SHP77 treated with DMSO at 0.1 percent for 48 hours (cell line): Measurements from ENCODE around the gene ELMO3.
A peak's percentile ranks its signal among the peaks of the same experiment; 100 is the strongest.

Experiments
- DNase-seq: peaks from one replicate; lab custom pipeline; 2025; lab: John Stamatoyannopoulos, UW

The ELMO3 gene

GRCh38 chr16:67182288-67182687, 16.6 kb upstream of the ELMO3 start:
- no peak for DNase-seq

- no peak for DNase-seq
These were observed 15.7 kb upstream of the ELMO3 start for GRCh38 chr16:67183284-67183626.

DNA sequence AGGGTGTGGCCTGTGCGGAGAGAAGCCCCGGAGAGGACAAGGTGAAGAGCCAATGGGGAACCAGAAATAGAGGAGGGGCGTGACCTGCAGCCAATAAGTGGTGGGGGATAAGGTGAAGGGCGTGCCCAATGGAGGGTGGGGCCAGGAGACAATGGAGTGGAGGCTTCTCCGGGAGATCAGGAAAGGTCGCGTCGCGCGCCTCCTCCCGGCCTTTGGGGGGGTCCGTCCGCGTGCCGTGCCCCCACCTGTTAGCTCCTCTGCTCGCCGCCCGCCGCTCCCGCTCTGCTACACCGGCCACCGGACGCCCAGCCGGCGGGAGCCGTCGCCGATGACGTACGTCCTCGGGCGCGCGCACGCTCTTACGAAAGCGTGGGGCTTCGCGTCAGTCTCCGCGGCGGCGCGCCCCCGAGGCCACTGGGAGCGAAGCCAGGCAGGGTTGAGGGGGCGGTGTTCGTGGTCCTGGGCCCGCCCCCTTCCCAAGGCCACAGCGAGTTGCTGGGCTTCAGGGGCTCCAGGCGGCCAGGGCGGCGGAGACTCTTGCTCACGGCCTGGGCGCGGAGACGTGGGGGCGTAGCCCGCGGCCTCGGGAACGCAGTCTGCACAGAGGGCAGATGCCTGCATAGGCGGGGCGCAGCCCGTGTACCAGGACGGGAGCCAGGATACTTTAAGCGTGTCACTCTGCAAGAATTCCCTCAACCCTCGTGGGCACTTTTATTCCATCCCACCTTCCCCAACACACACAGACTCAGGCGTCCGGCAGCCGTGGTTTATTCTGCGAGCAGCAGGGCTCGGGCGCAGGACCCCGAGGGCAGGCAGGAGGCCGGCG, 15.1 kb upstream of the ELMO3 start, which contains the start of gene MATCAP1:
TSS of gene MATCAP1 (minus strand) at position 337 of the 826 bp plus-strand sequence. CDS start 3,353 bp downstream, outside the sequence.
- peak; percentile 96 for DNase-seq

- DNase-seq, result no peak
These were observed 14.4 kb upstream of the ELMO3 start for GRCh38 chr16:67184453-67184994.

- peak; percentile 26 for DNase-seq
These were observed 13.8 kb upstream of the ELMO3 start for GRCh38 chr16:67184995-67185650.

DNA sequence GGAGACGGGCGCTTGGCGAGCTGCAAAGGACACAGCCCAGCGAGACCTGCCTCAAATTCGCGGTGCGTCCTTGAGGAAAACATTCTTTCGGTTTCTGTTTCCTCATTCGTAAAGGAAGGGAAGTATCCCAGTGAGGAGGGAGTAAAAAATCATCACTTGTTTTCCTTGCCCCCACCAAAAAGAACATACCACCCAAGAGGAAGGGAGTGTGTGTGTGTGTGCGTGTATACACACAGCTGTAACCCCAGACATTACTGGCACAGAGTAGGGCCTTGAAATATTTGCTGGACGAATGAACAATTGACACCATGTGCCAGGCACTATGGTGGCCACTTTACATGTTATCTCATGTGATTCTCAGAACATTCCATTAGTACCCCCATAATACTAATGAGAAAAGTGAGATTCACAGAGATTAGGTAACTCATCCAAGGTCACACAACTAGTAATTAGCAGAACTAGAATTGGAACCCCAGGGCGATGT, 13.2 kb upstream of the ELMO3 start:
- no peak for DNase-seq

GRCh38 chr16:67186550-67186950, 12.4 kb upstream of the ELMO3 start:
- DNase-seq, result no peak

GRCh38 chr16:67187175-67187890, 11.6 kb upstream of the ELMO3 start:
- no peak for DNase-seq

GRCh38 chr16:67188323-67188722, 10.6 kb upstream of the ELMO3 start:
- no peak for DNase-seq

GRCh38 chr16:67188798-67189197, 10.1 kb upstream of the ELMO3 start:
- DNase-seq, result no peak

DNA sequence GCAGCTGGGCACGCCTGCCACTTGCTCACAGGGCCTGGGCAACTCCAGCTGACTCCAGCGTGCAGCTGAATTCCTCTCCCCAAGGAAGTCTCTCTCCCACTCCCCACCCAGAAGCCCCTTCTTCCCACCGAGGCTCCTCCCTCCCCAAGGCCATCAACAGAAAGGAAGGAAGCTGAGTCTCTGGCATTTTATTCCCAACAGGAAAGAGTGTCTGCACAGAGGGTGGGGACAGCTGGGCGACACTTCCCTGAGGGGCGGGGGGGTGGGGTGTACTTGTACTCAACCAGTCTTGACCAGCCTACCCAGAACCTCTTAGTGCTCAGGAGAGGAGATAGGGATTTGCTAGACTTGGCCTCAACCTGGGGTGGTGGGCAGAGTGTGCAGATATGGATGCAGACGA, 8.9 kb upstream of the ELMO3 start, which contains the start of gene EXOC3L1:
TSS of gene EXOC3L1 (minus strand) at position 96 of the 400 bp plus-strand sequence. CDS start 460 bp downstream, outside the sequence.
- DNase-seq, result no peak

- DNase-seq, result peak; percentile 11
These were observed 8.2 kb upstream of the ELMO3 start for GRCh38 chr16:67190448-67191399.

DNA sequence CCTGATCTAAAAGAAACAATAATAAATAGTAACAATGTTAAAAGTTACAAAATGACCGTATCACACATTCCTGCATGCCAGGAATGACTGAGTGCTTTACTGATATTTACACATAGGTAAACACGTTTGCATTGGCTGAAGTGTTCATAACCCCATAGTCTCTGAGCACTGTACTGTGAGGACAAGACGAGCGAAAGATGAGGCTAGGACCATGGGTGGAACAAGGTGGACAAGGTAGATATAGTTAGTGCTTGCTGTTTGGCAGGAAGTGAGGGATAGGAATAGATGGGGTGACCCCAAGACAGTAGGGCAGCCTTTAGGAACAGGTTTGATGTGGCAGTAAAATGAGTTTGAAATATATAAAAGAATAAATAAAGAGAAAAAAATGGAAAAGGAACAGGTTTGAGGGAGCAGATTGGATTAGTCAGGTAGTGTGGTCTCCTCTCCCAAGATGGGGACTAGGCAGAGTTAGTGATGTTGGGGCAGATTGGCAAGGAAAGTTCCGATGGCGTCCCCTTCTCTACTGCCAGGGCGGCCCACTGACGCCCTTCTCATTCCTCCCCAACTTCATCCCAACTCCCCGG, 7.4 kb upstream of the ELMO3 start:
- DNase-seq, result no peak

DNA sequence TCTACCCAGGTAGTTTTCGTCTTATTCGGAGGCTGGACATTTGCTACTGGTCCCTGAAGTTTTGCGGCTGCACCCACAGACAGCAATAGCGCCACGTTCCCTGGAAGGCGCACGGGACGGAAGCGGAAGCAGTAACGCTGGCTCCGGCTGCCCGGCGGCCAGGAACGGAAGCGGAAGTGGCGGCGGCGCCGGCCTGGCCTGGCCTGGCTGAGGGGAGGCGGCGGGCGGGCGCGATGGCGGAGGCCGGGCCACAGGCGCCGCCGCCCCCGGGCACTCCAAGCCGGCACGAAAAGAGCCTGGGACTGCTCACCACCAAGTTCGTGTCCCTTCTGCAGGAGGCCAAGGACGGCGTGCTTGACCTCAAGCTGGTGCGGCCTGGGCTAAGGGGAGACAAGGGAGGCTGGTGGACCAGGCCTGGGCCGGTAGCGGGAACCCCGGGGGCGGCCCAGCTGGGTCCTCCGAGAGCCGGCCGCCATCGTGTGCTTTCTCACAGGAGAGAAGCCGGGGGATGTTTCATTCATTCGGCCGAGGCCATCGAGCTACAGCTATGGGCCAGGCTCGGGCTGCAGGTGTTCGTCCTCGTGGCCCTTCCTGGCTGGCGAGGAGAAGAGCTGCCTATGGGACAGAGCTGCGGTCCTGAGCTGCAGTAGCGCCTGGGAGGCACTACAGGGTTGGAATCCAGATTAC, 6.8 kb upstream of the ELMO3 start, which contains the start of gene E2F4:
TSS of gene E2F4 (plus strand) at position 161 of the 687 bp plus-strand sequence. CDS start at position 234, 73 bp downstream.
- peak; percentile 79 for DNase-seq

- DNase-seq, result no peak
These were observed 6.1 kb upstream of the ELMO3 start for GRCh38 chr16:67192781-67193361.

- DNase-seq, result no peak
These were observed 5.4 kb upstream of the ELMO3 start for GRCh38 chr16:67193536-67193935.

DNA sequence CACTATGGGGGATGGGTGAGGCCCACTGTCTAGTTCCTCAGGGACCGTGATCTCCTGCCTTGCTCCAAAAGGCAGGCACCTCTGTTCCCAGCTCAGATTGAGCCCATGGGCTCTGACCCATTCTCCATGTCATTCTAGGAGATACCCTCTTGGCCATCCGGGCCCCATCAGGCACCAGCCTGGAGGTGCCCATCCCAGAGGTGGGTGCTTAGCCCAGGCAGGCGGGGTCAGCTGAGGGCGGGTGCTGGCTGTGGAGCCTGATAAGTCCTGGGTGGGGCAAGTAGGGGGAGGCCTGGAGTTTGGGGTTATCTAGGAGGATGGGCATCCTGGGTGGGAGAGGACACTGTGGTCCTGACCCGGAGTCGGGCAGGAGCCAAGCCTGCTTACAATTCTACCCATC, 4.7 kb upstream of the ELMO3 start:
- DNase-seq, result no peak

DNA sequence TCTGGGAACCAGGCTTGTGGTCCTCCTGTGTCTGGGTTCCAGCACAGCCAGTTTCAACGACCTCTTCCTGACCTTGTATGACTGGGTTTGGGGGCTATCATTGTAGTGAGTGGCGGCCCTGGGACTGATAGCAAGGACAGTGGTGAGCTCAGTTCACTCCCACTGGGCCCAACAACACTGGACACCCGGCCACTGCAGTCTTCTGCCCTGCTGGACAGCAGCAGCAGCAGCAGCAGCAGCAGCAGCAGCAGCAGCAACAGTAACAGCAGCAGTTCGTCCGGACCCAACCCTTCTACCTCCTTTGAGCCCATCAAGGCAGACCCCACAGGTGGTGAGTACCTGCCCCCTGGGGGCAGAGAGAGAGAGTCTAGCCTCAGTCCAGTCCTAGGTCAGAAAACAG, 3.3 kb upstream of the ELMO3 start:
- DNase-seq, result no peak

- no peak for DNase-seq
These were observed 2.0 kb upstream of the ELMO3 start for GRCh38 chr16:67196881-67197280.

- DNase-seq, result no peak
These were observed 1.2 kb upstream of the ELMO3 start for GRCh38 chr16:67197704-67198103.
